Panc1 (cell line): ENCODE measurements around the gene SOBP. TPM values are rescaled to one million over a fixed set of nuclear protein-coding genes. Genes with fewer than 3 reads are reported as not detected.

Experiments
- ATAC-seq: fragments of 200-7000 bp; cut with Tn5 transposase; 2 replicates; pipeline ENCODE4 v1.9.1; 2020; ENCODE audit warnings: mild to moderate bottlenecking, moderate library complexity
- BruUV-seq: library from RNA; stranded (reverse); fragments of 400-500 nt; replicated peaks from 2 replicates; lab custom pipeline; 2021; lab: Mats Ljungman, UMichigan
- CTCF ChIA-PET: fragments of 300-600 bp; sonication (Branson Sonifier 250); formaldehyde crosslinking; loops from one replicate; lab custom pipeline; 2022; ENCODE audit warnings: antibody characterized with exemption; lab: Charles Lee
- POLR2A ChIA-PET: fragments of 300-600 bp; sonication (Branson Sonifier 250); formaldehyde crosslinking; loops from one replicate; lab custom pipeline; 2022; ENCODE audit warnings: antibody characterized with exemption; lab: Charles Lee
- DNase-seq: peaks from one replicate; pipeline ENCODE4 v3.0.0-alpha.2; 2010; ENCODE audit warnings: low read depth, low spot score
- H3K27ac ChIP-seq: 2 replicates; pipeline ENCODE4 v1.5.1; 2011; ENCODE audit warnings: mild to moderate bottlenecking, low read length, inconsistent platforms
- H3K27me3 ChIP-seq: fragments of 200-500 bp; sonication (Bioruptor generic); 2 replicates; pipeline ENCODE4 v1.6.0; 2014; ENCODE audit warnings: low read length, inconsistent platforms; ENCODE audit not compliant: control insufficient read depth, insufficient read depth
- H3K36me3 ChIP-seq: fragments of 200-500 bp; sonication (Bioruptor generic); 2 replicates; pipeline ENCODE4 v1.5.1; 2014; ENCODE audit warnings: inconsistent platforms, mild to moderate bottlenecking, low read length, moderate library complexity; ENCODE audit not compliant: control insufficient read depth, insufficient read depth
- H3K4me1 ChIP-seq: 2 replicates; pipeline ENCODE4 v1.5.1; 2011; ENCODE audit warnings: inconsistent platforms, mild to moderate bottlenecking, low read length, moderate library complexity; ENCODE audit not compliant: control insufficient read depth, insufficient read depth
- H3K4me3 ChIP-seq, 2 experiments: 2 replicates each; pipeline ENCODE4 v1.5.1; 2011 to 2012; ENCODE audit warnings: low read depth in 2 of 2, low read length in 2 of 2, mild to moderate bottlenecking in 2 of 2, inconsistent platforms in 1 of 2, moderate library complexity in 1 of 2
- H3K9me3 ChIP-seq: fragments of 200-500 bp; sonication (Bioruptor generic); 2 replicates; pipeline ENCODE4 v1.5.1; 2014; ENCODE audit warnings: low read depth, mild to moderate bottlenecking, inconsistent platforms, low read length, moderate library complexity; ENCODE audit not compliant: control insufficient read depth, insufficient read depth
- POLR2AphosphoS5 ChIP-seq: IDR thresholded peaks from 2 replicates; pipeline ENCODE4 v1.6.1; 2012; ENCODE audit warnings: mild to moderate bottlenecking, low read depth, low read length, moderate library complexity
- SIN3A ChIP-seq: IDR thresholded peaks from 2 replicates; pipeline ENCODE4 v1.6.1; 2012; ENCODE audit warnings: low read depth, mild to moderate bottlenecking, low read length, moderate library complexity, borderline replicate concordance; ENCODE audit not compliant: insufficient read depth
- TCF7L2 ChIP-seq: IDR thresholded peaks from 2 replicates; pipeline ENCODE4 v1.6.1; 2011; ENCODE audit warnings: mild to moderate bottlenecking, low read depth, low read length, inconsistent platforms
- in situ Hi-C: cut with HindIII; loops from 2 replicates; pipeline ENCODE4 v1.10.0; 2016; ENCODE audit warnings: low sequenced_read_pairs, low pct_unique_long_range_greater_than_20kb
- intact Hi-C: fragments of 100-400 bp; cut with micrococcal nuclease; formaldehyde crosslinking; loops from one replicate; pipeline ENCODE4 v1.10.0; 2022; ENCODE audit not compliant: unreplicated experiment
- total RNA-seq: library from RNA; stranded (reverse); gene quantifications from one replicate; pipeline ENCODE4 v1.2.1, GENCODE V29; 2021; ENCODE audit not compliant: unreplicated experiment
- TF ChIP-seq, protein P1 (sequence below): fragments of 450-650 bp; IDR thresholded peaks from 2 replicates; pipeline ENCODE4 v1.5.1; 2017; ENCODE audit warnings: mild to moderate bottlenecking
- TF ChIP-seq, protein P2 (sequence below), 2 experiments: IDR thresholded peaks; 2 replicates each; pipeline ENCODE4 v1.6.1; 2011 to 2012; ENCODE audit warnings: low read depth in 2 of 2, control low read depth in 1 of 2, low read length in 1 of 2, mild to moderate bottlenecking in 1 of 2, moderate library complexity in 1 of 2; ENCODE audit not compliant: insufficient read depth in 1 of 2

The SOBP gene
- total RNA-seq, 1 experiment from 2014 or later: 9.0 TPM

DNA sequence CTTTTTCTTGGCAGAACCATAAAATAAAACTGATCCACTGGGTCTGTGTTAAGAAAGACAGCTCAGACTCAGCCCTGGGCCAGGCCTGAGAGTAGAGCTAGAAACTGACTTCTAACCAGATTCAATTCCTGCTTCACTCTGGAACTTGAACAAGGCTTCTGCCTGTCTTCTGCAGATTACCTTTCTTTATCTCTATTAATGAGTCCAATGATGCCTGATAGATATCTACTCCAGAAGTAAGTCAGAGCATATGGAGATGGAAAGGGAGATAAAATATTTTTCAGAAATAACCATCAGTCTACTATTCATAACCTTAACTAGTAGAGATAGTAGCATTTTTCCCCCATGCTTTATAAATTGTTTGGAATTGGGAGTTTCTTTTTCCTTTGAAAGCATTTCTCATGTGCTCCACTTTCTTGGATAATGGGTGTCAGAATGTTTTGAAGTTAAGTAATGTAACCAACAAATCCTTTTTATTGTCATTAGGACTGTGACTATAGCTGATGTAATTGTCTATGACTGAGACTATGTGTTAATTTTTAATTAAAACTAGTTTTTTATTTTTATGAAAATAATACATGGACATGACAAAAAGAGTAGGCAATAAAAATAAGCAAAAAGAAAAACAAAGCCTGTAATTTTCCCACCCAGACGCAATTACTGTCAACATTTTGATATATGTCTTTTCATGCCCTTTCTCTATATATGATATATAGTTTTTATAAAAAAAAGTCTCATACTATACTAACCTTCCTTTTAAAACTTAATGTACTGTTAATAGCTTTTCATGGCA, 7.2 kb downstream of the SOBP start:
- CTCF ChIA-PET: no interaction called here
- POLR2A ChIA-PET: no interaction called here
- no peak overlapping the region for H3K27ac ChIP-seq

DNA sequence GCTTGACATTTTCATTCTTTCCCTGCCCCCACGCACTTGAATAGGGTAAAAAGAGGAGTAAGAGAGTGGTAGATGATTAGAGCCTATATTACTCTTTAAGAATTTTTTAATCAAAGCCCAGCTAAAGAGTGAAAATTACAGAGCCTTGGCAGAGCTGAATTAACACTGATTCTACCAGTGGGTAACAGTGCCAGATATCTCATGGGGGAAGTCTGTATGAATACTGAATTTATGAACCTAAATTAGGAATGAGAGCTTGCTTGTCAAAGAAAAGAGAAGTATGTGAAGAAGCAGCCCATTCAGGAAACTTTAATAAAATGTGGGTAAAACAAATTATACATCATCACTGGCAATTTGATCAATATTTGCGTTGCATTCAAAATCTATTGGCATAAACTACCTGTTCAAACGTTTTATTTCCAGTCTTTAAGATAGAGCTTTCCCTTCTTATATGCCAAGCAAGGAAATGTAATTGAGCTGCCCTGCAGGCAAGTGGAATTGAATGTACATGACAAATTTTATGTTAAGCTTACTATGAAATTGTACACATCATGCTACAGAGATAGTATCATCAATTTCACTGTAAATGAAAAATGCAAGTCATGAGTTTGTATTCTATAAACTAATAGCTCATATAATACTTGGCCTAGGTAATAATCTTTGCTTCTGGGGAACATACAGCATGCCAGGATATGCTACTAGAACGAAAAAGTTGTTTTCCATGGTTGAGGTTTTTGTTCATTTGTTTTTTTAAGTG, 14.5 kb downstream of the SOBP start:
- POLR2A ChIA-PET: interaction anchor here (0.7 kb wide), 1 partner anchor 19 kb away, joined by 3 read pairs; no protein-coding TSS in a partner anchor
- Histone ChIP-seq H3K27ac (no peak overlapping the region), H3K4me3 (no peak overlapping the region), H3K27me3 (no peaks in the 10 kb centered on the region), H3K9me3 (no peaks in the 10 kb centered on the region), H3K4me1 (no peaks in the 10 kb centered on the region), H3K36me3 (no peaks in the 10 kb centered on the region)
- DNase-seq (no peak), ATAC-seq (no peak)
- intact Hi-C loops: no loop called here
- no TSS peak for BruUV-seq
- no peak for TF ChIP-seq SIN3A
- in situ Hi-C loops: no loop called here
- CTCF ChIA-PET: no interaction called here

More for the DNA sequence above, 7.2 kb downstream of the SOBP start:
- Histone ChIP-seq H3K27me3 (no peaks in the 10 kb centered on the region), H3K36me3 (no peaks in the 10 kb centered on the region), H3K4me1 (peaks cover 50% of the 10 kb centered on the region), H3K4me3 (no peak overlapping the region), H3K9me3 (no peaks in the 10 kb centered on the region)
- ATAC-seq: no peak
- TF ChIP-seq, protein P1, sequence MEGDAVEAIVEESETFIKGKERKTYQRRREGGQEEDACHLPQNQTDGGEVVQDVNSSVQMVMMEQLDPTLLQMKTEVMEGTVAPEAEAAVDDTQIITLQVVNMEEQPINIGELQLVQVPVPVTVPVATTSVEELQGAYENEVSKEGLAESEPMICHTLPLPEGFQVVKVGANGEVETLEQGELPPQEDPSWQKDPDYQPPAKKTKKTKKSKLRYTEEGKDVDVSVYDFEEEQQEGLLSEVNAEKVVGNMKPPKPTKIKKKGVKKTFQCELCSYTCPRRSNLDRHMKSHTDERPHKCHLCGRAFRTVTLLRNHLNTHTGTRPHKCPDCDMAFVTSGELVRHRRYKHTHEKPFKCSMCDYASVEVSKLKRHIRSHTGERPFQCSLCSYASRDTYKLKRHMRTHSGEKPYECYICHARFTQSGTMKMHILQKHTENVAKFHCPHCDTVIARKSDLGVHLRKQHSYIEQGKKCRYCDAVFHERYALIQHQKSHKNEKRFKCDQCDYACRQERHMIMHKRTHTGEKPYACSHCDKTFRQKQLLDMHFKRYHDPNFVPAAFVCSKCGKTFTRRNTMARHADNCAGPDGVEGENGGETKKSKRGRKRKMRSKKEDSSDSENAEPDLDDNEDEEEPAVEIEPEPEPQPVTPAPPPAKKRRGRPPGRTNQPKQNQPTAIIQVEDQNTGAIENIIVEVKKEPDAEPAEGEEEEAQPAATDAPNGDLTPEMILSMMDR: no peak
- TF ChIP-seq POLR2AphosphoS5 (no peak), TCF7L2 (no peak), SIN3A (no peak)
- TF ChIP-seq, protein P2, sequence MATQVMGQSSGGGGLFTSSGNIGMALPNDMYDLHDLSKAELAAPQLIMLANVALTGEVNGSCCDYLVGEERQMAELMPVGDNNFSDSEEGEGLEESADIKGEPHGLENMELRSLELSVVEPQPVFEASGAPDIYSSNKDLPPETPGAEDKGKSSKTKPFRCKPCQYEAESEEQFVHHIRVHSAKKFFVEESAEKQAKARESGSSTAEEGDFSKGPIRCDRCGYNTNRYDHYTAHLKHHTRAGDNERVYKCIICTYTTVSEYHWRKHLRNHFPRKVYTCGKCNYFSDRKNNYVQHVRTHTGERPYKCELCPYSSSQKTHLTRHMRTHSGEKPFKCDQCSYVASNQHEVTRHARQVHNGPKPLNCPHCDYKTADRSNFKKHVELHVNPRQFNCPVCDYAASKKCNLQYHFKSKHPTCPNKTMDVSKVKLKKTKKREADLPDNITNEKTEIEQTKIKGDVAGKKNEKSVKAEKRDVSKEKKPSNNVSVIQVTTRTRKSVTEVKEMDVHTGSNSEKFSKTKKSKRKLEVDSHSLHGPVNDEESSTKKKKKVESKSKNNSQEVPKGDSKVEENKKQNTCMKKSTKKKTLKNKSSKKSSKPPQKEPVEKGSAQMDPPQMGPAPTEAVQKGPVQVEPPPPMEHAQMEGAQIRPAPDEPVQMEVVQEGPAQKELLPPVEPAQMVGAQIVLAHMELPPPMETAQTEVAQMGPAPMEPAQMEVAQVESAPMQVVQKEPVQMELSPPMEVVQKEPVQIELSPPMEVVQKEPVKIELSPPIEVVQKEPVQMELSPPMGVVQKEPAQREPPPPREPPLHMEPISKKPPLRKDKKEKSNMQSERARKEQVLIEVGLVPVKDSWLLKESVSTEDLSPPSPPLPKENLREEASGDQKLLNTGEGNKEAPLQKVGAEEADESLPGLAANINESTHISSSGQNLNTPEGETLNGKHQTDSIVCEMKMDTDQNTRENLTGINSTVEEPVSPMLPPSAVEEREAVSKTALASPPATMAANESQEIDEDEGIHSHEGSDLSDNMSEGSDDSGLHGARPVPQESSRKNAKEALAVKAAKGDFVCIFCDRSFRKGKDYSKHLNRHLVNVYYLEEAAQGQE (IDR thresholded peaks at IDR 0.05; ENCODE audit: insufficient read depth in 1 of 2, low read depth in 2 of 2, low read length in 1 of 2): no peak
- DNase-seq: no peak
- in situ Hi-C loops: no loop called here
- intact Hi-C loops: no loop called here
- no TSS peak for BruUV-seq
